Right lobe of liver (tissue), 4 donors: Measurements from ENCODE around the gene MTFMT.

Experiments
- POLR2A ChIP-seq: fragments of 450-650 bp; IDR thresholded peaks from one replicate; pipeline ENCODE4 v1.6.1; 2017; ENCODE audit warnings: antibody characterized with exemption, mild to moderate bottlenecking
- TF ChIP-seq, protein P1 (sequence below), 4 donors: fragments of 200-600 bp in 3 of 4; fragments of 450-650 bp in 1 of 4; IDR thresholded peaks; one replicate each; pipeline versions ENCODE4 v1.5.1 to v1.8.0; 2016 to 2022; ENCODE audit warnings: antibody characterized with exemption in 4 of 4, mild to moderate bottlenecking in 2 of 4
- donor health status: DM: no; HTN: no; CAD: no.
- donor health status: DM: no; HTN: no; CAD: no.
- donor health status: DM: no; HTN: yes; CAD: no.

- TF ChIP-seq, protein P1, sequence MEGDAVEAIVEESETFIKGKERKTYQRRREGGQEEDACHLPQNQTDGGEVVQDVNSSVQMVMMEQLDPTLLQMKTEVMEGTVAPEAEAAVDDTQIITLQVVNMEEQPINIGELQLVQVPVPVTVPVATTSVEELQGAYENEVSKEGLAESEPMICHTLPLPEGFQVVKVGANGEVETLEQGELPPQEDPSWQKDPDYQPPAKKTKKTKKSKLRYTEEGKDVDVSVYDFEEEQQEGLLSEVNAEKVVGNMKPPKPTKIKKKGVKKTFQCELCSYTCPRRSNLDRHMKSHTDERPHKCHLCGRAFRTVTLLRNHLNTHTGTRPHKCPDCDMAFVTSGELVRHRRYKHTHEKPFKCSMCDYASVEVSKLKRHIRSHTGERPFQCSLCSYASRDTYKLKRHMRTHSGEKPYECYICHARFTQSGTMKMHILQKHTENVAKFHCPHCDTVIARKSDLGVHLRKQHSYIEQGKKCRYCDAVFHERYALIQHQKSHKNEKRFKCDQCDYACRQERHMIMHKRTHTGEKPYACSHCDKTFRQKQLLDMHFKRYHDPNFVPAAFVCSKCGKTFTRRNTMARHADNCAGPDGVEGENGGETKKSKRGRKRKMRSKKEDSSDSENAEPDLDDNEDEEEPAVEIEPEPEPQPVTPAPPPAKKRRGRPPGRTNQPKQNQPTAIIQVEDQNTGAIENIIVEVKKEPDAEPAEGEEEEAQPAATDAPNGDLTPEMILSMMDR (IDR thresholded peaks at IDR 0.05), result no peak
- no peak for TF ChIP-seq POLR2A
Measured at GRCh38 chr15:65069179-65069578, 39.7 kb upstream of the MTFMT start.
